HG03280 (cell line): ENCODE data around the gene ANO4.
"Not testable (repeated sequence)": the region's sequence is repeated elsewhere in the genome, so short reads cannot be mapped to it uniquely, and the experiment has no call there.

Source experiments
- ATAC-seq: cut with Tn5 transposase; IDR thresholded peaks from one replicate; pipeline ENCODE4 v1.9.1; 2021; ENCODE audit warnings: mild to moderate bottlenecking, moderate library complexity; ENCODE audit not compliant: unreplicated experiment

ANO4 gene

GRCh38 chr12:100868487-100868886 is 73.9 kb downstream of the ANO4 start:
- ATAC-seq: no peak

GRCh38 chr12:100871195-100871734 is 76.7 kb downstream of the ANO4 start:
- ATAC-seq: no peak

- ATAC-seq: no peak
Observed at GRCh38 chr12:100875156-100875555, 80.6 kb downstream of the ANO4 start.

GRCh38 chr12:100875771-100876170 is 81.2 kb downstream of the ANO4 start:
- no peak for ATAC-seq

- ATAC-seq: no peak
Observed at GRCh38 chr12:100877776-100878175, 83.2 kb downstream of the ANO4 start.

- ATAC-seq: no peak
Observed at GRCh38 chr12:100895192-100895591, 100.6 kb downstream of the ANO4 start.

GRCh38 chr12:100896192-100896591 is 101.6 kb downstream of the ANO4 start:
- ATAC-seq: no peak

- ATAC-seq: no peak
Observed at GRCh38 chr12:100897240-100897639, 102.7 kb downstream of the ANO4 start.

GRCh38 chr12:100899301-100899700 is 104.7 kb downstream of the ANO4 start:
- ATAC-seq: no peak

GRCh38 chr12:100900808-100901207 is 106.2 kb downstream of the ANO4 start:
- no peak for ATAC-seq

GRCh38 chr12:100901266-100901665 is 106.7 kb downstream of the ANO4 start:
- ATAC-seq: no peak

GRCh38 chr12:100904270-100904669 is 109.7 kb downstream of the ANO4 start:
- no peak for ATAC-seq

- no peak for ATAC-seq
Observed at GRCh38 chr12:100908501-100908900, 113.9 kb downstream of the ANO4 start.

- no peak for ATAC-seq
Observed at GRCh38 chr12:100913872-100914592, 119.5 kb downstream of the ANO4 start.

- ATAC-seq: no peak
Observed at GRCh38 chr12:100919116-100919515, 124.5 kb downstream of the ANO4 start.

- ATAC-seq: no peak
Observed at GRCh38 chr12:100920493-100920892, 125.9 kb downstream of the ANO4 start.

- ATAC-seq: no peak
Observed at GRCh38 chr12:100926669-100927248, 132.2 kb downstream of the ANO4 start.

GRCh38 chr12:100927826-100928225 is 133.2 kb downstream of the ANO4 start:
- no peak for ATAC-seq

- no peak for ATAC-seq
Observed at GRCh38 chr12:100932571-100932970, 138.0 kb downstream of the ANO4 start.

- ATAC-seq: not testable (repeated sequence)
Observed at GRCh38 chr12:100933531-100933930, 139.0 kb downstream of the ANO4 start.

GRCh38 chr12:100935929-100936328 is 141.4 kb downstream of the ANO4 start:
- no peak for ATAC-seq

GRCh38 chr12:100936661-100937060 is 142.1 kb downstream of the ANO4 start:
- no peak for ATAC-seq
